Activated T-helper 1 cell treated with Interleukin-2 at 50 U/mL for 16 hours (primary cell): Measurements from ENCODE around the gene SLC8A3.

Experiments
- DNase-seq: peaks from one replicate; pipeline ENCODE4 v3.0.0-alpha.2; 2020; ENCODE audit warnings: low read depth

The SLC8A3 gene

DNA sequence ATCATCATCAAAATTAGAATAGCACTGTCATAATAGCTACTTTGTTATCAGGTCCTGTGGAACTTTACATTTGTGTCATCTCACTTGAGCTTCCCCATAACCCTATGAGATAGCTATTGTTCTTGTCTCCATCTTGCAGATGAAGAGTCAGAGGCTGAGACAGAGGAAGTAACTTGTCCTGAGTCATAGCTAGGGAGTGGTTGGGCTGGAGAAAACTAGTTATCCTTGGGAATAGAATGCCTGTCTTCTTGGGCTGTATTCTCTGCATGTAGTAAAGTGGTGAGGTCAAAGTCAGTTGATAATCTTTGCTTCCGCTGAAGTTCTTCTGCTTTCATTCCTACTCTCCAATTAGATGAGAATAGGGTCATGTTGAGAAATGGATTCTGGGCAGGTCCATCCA lies 192.5 kb downstream of the SLC8A3 start:
- DNase-seq: no peak
